HEK293T (cell line): ENCODE results near the gene RTP2.

ENCODE experiments used
- BHLHE40 ChIP-seq: fragments of 450-650 bp; IDR thresholded peaks from 2 replicates; pipeline ENCODE4 v1.6.1; 2016; ENCODE audit warnings: mild to moderate bottlenecking, moderate library complexity, borderline replicate concordance
- CTBP1 ChIP-seq: fragments of 450-650 bp; IDR thresholded peaks from 2 replicates; pipeline ENCODE4 v1.6.1; 2016; ENCODE audit warnings: borderline replicate concordance
- FOXK2 ChIP-seq: fragments of 450-650 bp; IDR thresholded peaks from 2 replicates; pipeline ENCODE4 v1.6.1; 2016; ENCODE audit warnings: mild to moderate bottlenecking
- HDGF ChIP-seq: fragments of 450-650 bp; IDR thresholded peaks from 2 replicates; pipeline ENCODE4 v1.6.1; 2017; ENCODE audit warnings: antibody characterized with exemption, borderline replicate concordance
- SUZ12 ChIP-seq: fragments of 450-650 bp; IDR thresholded peaks from 2 replicates; pipeline ENCODE4 v1.6.1; 2016; ENCODE audit warnings: mild to moderate bottlenecking
- TARDBP ChIP-seq: fragments of 450-650 bp; IDR thresholded peaks from 2 replicates; pipeline ENCODE4 v1.6.1; 2016

GRCh38 chr3:187725653-187726370, 23.5 kb upstream of the RTP2 start:
- TF ChIP-seq SUZ12 (no peak), BHLHE40 (no peak), CTBP1 (no peak), HDGF (no peak), TARDBP (no peak), FOXK2 (no peak)
